WERI-Rb-1 (cell line): Measurements from ENCODE around the gene IL18.

Experiments
- DNase-seq: peaks from one replicate; pipeline ENCODE4 v3.0.0-alpha.2; 2020
- H3K27ac ChIP-seq: fragments of 250-450 bp; sonication (Bioruptor Pico); 2 replicates; pipeline ENCODE4 v1.5.1; 2020; ENCODE audit warnings: mild to moderate bottlenecking, moderate library complexity
- H3K27me3 ChIP-seq: fragments of 250-450 bp; sonication (Bioruptor Pico); 2 replicates; pipeline ENCODE4 v1.5.1; 2021; ENCODE audit warnings: mild to moderate bottlenecking, low read depth, moderate library complexity; ENCODE audit not compliant: insufficient read depth, severe bottlenecking
- H3K36me3 ChIP-seq: fragments of 250-450 bp; sonication (Bioruptor Pico); 2 replicates; pipeline ENCODE4 v1.5.1; 2020; ENCODE audit warnings: mild to moderate bottlenecking, moderate library complexity
- H3K4me3 ChIP-seq: 2 replicates; pipeline ENCODE4 v1.5.1; 2011; ENCODE audit warnings: low read depth, mild to moderate bottlenecking, control low read depth, low read length
- H3K9me3 ChIP-seq: fragments of 250-450 bp; sonication (Bioruptor Pico); 2 replicates; pipeline ENCODE4 v1.5.1; 2021; ENCODE audit warnings: mild to moderate bottlenecking, moderate library complexity; ENCODE audit not compliant: severe bottlenecking
- TF ChIP-seq, protein P1 (sequence below): IDR thresholded peaks from 2 replicates; pipeline ENCODE4 v1.5.1; 2011; ENCODE audit warnings: low read depth, mild to moderate bottlenecking, control low read depth, inconsistent platforms, low read length

Gene IL18

DNA sequence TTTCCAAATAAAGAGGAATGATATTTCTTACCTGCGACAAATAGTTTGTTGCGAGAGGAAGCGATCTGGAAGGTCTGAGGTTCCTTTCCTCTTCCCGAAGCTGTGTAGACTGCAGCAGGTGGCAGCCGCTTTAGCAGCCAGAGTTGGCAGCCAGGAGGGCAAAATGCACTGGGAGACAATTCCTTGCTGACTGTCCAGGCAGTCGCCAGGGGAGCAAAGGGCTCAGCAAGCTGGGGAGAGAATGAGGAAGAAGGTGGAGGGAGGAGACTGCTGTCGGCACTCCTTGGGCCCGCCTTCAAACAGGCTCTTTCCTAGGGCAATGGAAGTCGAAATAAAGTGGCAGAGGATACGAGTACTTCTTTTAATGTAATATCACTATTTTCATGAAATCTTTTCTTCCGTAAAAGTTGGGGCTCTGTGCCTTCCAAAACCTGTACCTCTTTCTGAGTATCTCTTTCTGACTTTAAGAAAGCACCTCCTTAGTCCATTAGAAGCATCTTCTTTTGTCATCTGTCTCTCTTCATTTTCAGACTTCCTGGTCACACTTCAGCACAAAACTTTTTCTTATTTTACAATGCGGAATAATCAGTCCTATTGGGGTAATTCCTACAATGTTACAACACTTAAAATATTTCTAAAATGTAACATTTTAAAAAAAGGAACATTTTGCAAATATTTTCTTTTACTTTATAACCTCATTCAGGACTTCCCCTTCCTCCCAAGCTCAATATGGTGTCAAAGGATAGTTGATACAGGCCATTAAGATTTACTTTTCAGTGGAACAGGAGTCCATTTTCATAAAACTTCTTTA is at the start of gene IL18:
IL18 (minus strand) TSS at position 220 of the 811 bp plus-strand sequence. CDS start 9,041 bp downstream, outside the sequence.
- no peaks in the 10 kb centered on the region for H3K36me3 ChIP-seq
- H3K9me3 ChIP-seq = no peaks in the 10 kb centered on the region
- TF ChIP-seq, protein P1, sequence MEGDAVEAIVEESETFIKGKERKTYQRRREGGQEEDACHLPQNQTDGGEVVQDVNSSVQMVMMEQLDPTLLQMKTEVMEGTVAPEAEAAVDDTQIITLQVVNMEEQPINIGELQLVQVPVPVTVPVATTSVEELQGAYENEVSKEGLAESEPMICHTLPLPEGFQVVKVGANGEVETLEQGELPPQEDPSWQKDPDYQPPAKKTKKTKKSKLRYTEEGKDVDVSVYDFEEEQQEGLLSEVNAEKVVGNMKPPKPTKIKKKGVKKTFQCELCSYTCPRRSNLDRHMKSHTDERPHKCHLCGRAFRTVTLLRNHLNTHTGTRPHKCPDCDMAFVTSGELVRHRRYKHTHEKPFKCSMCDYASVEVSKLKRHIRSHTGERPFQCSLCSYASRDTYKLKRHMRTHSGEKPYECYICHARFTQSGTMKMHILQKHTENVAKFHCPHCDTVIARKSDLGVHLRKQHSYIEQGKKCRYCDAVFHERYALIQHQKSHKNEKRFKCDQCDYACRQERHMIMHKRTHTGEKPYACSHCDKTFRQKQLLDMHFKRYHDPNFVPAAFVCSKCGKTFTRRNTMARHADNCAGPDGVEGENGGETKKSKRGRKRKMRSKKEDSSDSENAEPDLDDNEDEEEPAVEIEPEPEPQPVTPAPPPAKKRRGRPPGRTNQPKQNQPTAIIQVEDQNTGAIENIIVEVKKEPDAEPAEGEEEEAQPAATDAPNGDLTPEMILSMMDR = no peak
- DNase-seq = no peak
- H3K27ac ChIP-seq = no peak within 1 kb of the TSS
- H3K4me3 ChIP-seq = no peak within 1 kb of the TSS
- no peaks in the 10 kb centered on the region for H3K27me3 ChIP-seq

DNA sequence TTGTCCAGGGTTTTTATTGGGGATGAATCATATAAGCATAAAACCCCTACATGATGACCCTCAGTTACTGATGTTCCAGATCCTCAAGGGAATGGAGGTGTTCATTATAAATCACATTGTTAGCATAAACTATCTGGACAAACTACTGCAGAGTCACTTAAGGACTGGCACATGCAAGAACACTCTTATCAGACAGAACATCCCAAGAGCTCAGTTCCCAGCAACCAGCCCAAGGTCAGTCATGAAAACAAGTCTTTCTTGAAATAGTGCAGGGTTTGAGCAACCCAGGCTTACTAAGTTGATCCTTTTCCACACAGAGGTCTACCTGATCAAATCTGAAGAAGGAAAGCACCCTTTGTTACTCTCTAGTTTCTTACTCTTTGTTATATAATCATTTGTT is 48.8 kb upstream of the IL18 start:
- Histone ChIP-seq H3K9me3 (no peaks in the 10 kb centered on the region), H3K27me3 (no peaks in the 10 kb centered on the region), H3K36me3 (no peaks in the 10 kb centered on the region), H3K4me3 (no peak overlapping the region), H3K27ac (no peak overlapping the region)
- TF ChIP-seq, protein P1 = no peak
- DNase-seq = no peak

DNA sequence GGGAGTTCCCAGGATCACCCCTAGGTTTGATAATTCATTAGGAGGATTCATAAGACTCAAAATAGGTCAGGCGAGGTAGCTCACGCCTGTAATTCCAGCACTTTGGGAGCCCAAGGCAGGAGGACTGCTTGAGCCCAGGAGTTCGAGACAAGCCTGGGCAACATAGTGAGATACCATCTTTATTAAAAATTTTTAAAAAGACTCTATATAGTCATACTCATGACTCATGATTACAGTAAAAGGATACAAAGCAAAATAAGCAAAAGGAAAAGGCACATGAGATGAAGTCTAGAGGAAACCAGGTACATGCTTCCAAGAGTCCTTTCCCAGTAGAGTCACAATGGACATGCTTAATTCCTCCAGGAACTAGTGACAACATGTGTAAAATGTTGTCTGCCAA is 48.4 kb upstream of the IL18 start:
- Histone ChIP-seq H3K9me3 (no peaks in the 10 kb centered on the region), H3K27me3 (no peaks in the 10 kb centered on the region), H3K27ac (no peak overlapping the region), H3K36me3 (no peaks in the 10 kb centered on the region), H3K4me3 (no peak overlapping the region)
- no peak for DNase-seq
- TF ChIP-seq, protein P1 = no peak

DNA sequence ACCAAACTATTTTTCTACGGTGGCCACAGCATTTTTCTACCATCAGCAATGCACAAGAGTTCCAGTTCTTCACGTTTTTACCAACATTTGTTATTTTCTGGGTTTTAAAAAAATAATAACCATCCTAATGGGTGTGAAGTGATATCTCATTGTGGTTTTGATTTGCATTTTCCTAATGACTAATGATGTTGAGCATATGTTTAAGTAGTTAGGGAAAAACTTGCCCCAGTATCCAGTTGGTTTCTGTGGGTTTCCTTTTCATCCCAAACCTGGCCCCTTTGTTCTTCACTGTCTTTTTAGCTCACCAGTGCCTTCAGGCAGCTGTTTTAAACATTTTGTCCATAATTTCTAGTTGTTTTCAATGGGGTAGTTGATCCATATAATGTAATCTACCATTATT is 47.6 kb upstream of the IL18 start:
- H3K36me3 ChIP-seq = no peaks in the 10 kb centered on the region
- H3K27ac ChIP-seq = no peak overlapping the region
- H3K9me3 ChIP-seq = no peaks in the 10 kb centered on the region
- no peaks in the 10 kb centered on the region for H3K27me3 ChIP-seq
- TF ChIP-seq, protein P1 = no peak
- no peak overlapping the region for H3K4me3 ChIP-seq
- no peak for DNase-seq

DNA sequence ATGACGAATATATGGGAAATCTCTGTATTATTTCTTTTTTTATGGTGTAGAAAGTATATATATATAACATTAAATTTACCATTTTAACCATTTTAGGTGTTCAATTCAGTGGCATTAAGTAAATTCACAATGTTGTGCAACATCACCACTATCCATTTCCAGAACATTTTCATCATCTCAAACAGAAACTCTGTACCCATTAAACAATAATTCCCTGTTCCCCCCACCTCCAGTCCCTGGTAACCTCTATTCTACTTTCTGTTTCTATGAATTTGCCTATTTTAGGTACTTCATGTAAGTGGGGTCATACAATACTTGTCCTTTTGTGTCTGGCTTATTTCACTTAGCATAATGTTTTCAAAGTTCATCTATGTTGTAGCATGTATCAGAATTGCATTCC is 47.0 kb upstream of the IL18 start:
- no peaks in the 10 kb centered on the region for H3K9me3 ChIP-seq
- no peak overlapping the region for H3K4me3 ChIP-seq
- no peaks in the 10 kb centered on the region for H3K36me3 ChIP-seq
- TF ChIP-seq, protein P1 = no peak
- no peaks in the 10 kb centered on the region for H3K27me3 ChIP-seq
- DNase-seq = no peak
- H3K27ac ChIP-seq = no peak overlapping the region

DNA sequence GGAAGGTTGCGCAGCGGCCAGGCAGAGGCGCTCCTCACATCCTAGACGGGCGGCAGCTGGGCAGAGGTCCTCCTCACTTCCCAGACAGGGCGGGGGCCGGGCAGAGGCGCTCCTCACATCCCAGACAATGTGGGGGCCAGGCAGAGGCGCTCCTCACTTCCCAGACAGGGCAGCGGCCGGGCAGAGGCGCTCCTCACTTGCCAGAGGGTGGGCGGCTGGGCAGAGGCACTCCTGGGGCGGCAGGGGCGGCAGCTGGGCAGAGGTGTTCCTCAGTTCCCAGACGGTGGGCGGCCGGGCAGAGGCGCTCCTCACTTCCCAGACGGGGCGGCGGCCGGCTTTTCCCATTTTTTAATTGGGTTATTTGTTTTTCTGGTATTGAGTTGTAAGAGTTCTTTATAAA is 42.2 kb upstream of the IL18 start:
- TF ChIP-seq, protein P1 = no peak
- Histone ChIP-seq H3K27ac (no peak overlapping the region), H3K4me3 (no peak overlapping the region), H3K27me3 (no peaks in the 10 kb centered on the region), H3K9me3 (no peaks in the 10 kb centered on the region), H3K36me3 (no peaks in the 10 kb centered on the region)
- no peak for DNase-seq
